ENCODE data around the gene CSMD2. TPM values are rescaled to one million over a fixed set of nuclear protein-coding genes. Genes with fewer than 3 reads are reported as not detected.

The CSMD2 gene
- polyA plus RNA-seq, 1 donor = 0.36 TPM

DNA sequence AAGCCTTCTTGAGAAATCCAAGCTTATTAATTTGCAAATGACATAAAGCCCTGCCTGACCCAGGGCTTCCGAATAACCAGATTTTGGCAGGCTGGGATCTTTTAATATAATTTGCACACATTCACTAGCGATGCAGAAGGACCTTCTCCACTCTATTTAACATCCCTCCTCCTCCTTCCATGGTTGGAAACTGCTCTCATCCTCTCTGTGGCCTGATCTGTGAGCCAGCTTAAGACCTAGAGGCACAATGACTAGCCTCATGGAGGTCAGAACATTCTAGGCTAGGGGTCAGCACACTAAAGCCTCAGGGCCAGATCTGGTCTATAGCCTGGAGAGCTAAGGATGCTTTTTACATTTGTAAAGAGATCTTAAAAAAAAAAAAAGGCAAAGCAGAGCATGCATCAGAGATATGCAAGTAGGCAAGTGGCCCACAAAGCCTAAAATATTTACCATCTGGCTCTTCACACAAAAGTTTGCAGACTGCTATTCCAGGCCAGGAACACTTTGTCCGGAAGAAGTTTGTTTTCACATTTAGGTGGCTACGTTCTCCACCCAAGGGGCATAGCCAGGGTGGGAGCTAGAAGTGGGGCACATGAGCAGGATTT is 439.4 kb downstream of the CSMD2 start:
- no CpG with 5 or more reads among the region's 4 CpGs for WGBS (ENCODE audit: insufficient coverage, low lambda C conversion rate)
- H3K27ac ChIP-seq (ENCODE audit: low read length) = no peak overlapping the region
- DNase-seq = no peak
- no peaks in the 10 kb centered on the region for H3K27me3 ChIP-seq (ENCODE audit: control insufficient read depth, insufficient read depth, low read length)
- H3K4me3 ChIP-seq (ENCODE audit: low read length) = no peak overlapping the region
- no peaks in the 10 kb centered on the region for H3K4me1 ChIP-seq (ENCODE audit: control insufficient read depth, insufficient read depth, low read length)
- H3K9me3 ChIP-seq (ENCODE audit: control insufficient read depth, low read depth, low read length) = no peaks in the 10 kb centered on the region
- no peaks in the 10 kb centered on the region for H3K36me3 ChIP-seq (ENCODE audit: control insufficient read depth, insufficient read depth, low read length)

DNA sequence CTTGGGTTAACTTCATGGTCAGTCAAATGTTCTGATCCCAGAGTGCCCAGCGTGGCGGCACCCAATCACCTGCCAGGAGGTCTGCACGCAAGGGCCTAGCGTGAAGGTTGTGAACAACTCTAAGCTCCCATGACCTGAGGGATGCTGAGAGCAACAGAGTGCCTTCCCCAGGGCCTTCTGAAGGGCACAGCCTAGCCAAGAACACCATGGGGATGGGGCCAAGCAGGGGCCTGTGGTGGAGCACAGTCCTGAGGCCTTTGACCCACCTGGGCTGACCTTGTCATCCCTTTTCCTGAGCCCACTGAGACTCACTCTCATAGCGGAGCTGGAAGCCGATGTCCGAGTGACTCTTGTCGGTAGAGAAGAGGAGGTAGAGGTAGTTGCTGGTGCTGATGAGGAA is 440.0 kb downstream of the CSMD2 start:
- no peaks in the 10 kb centered on the region for H3K36me3 ChIP-seq (ENCODE audit: control insufficient read depth, insufficient read depth, low read length)
- no peak overlapping the region for H3K4me3 ChIP-seq (ENCODE audit: low read length)

DNA sequence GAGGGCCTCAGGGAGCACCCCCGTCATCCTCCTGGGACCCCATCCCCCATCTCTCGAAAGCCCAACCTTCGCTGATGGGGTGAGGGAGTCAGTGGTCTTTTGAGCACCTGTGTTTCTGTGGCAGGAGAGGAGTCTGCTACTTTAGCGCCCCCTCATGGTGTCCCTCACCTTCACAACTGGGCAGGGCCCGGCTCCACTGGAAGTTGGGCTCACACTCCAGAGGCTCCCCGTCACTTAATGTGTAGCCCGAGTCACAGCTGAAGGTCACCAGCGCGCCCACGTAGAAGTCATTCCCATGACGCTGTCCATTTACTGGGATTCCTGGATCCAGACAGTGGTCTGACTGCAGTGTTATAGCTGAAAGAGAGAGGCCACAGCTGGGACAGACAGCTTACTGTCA is 440.7 kb downstream of the CSMD2 start:
- H3K9me3 ChIP-seq (ENCODE audit: control insufficient read depth, low read depth, low read length) = no peaks in the 10 kb centered on the region
- WGBS (ENCODE audit: insufficient coverage, low lambda C conversion rate) = no CpG with 5 or more reads among the region's 11 CpGs
- H3K4me1 ChIP-seq (ENCODE audit: control insufficient read depth, insufficient read depth, low read length) = no peaks in the 10 kb centered on the region
- H3K36me3 ChIP-seq (ENCODE audit: control insufficient read depth, insufficient read depth, low read length) = no peaks in the 10 kb centered on the region
- H3K27me3 ChIP-seq (ENCODE audit: control insufficient read depth, insufficient read depth, low read length) = no peaks in the 10 kb centered on the region
- DNase-seq = no peak
- no peak overlapping the region for H3K4me3 ChIP-seq (ENCODE audit: low read length)
- no peak overlapping the region for H3K27ac ChIP-seq (ENCODE audit: low read length)

More for the DNA sequence above, 440.0 kb downstream of the CSMD2 start:
- DNase-seq = no peak
- Histone ChIP-seq H3K27me3 (ENCODE audit: control insufficient read depth, insufficient read depth, low read length) (no peaks in the 10 kb centered on the region), H3K27ac (ENCODE audit: low read length) (no peak overlapping the region), H3K9me3 (ENCODE audit: control insufficient read depth, low read depth, low read length) (no peaks in the 10 kb centered on the region), H3K4me1 (ENCODE audit: control insufficient read depth, insufficient read depth, low read length) (no peaks in the 10 kb centered on the region)
- no CpG with 5 or more reads among the region's 8 CpGs for WGBS (ENCODE audit: insufficient coverage, low lambda C conversion rate)

DNA sequence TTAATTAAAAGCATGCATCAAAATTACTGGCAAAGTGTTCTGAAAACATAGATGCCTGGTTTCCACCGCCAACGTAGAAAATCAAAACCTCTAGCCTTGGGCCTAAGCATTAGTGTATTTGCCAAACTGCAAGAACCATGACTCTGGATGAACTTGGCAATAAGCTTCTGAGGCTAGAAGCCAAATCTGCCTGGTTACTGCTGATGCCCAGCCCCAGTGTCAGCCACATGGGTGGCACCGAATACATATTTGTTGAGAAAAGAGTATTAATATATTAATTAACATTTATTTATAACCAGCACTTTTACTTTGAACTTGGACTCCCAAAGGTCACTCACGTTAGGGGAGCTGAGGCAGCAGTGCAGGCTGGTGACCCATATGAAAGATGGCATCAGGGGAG is 441.8 kb downstream of the CSMD2 start:
- H3K27ac ChIP-seq (ENCODE audit: low read length) = no peak overlapping the region
- no peaks in the 10 kb centered on the region for H3K36me3 ChIP-seq (ENCODE audit: control insufficient read depth, insufficient read depth, low read length)
- H3K4me1 ChIP-seq (ENCODE audit: control insufficient read depth, insufficient read depth, low read length) = no peaks in the 10 kb centered on the region
- WGBS (ENCODE audit: insufficient coverage, low lambda C conversion rate) = 100% methylated on average over 2 of the region's 4 CpGs
- no peaks in the 10 kb centered on the region for H3K27me3 ChIP-seq (ENCODE audit: control insufficient read depth, insufficient read depth, low read length)
- no peak for DNase-seq
- no peaks in the 10 kb centered on the region for H3K9me3 ChIP-seq (ENCODE audit: control insufficient read depth, low read depth, low read length)
- no peak overlapping the region for H3K4me3 ChIP-seq (ENCODE audit: low read length)

GRCh38 chr1:33721301-33721815 is 443.7 kb downstream of the CSMD2 start:
- Histone ChIP-seq H3K36me3 (ENCODE audit: control insufficient read depth, insufficient read depth, low read length) (no peaks in the 10 kb centered on the region), H3K27ac (ENCODE audit: low read length) (no peak overlapping the region), H3K9me3 (ENCODE audit: control insufficient read depth, low read depth, low read length) (no peaks in the 10 kb centered on the region), H3K4me3 (ENCODE audit: low read length) (no peak overlapping the region), H3K4me1 (ENCODE audit: control insufficient read depth, insufficient read depth, low read length) (no peaks in the 10 kb centered on the region), H3K27me3 (ENCODE audit: control insufficient read depth, insufficient read depth, low read length) (no peaks in the 10 kb centered on the region)
- no peak for DNase-seq
- no CpG with 5 or more reads among the region's 2 CpGs for WGBS (ENCODE audit: insufficient coverage, low lambda C conversion rate)

- DNase-seq = no peak
- Histone ChIP-seq H3K9me3 (ENCODE audit: control insufficient read depth, low read depth, low read length) (no peaks in the 10 kb centered on the region), H3K4me3 (ENCODE audit: low read length) (no peak overlapping the region), H3K27ac (ENCODE audit: low read length) (no peak overlapping the region), H3K27me3 (ENCODE audit: control insufficient read depth, insufficient read depth, low read length) (no peaks in the 10 kb centered on the region), H3K4me1 (ENCODE audit: control insufficient read depth, insufficient read depth, low read length) (no peaks in the 10 kb centered on the region), H3K36me3 (ENCODE audit: control insufficient read depth, insufficient read depth, low read length) (no peaks in the 10 kb centered on the region)
- WGBS (ENCODE audit: insufficient coverage, low lambda C conversion rate) = no CpG with 5 or more reads among the region's 8 CpGs
Measured at GRCh38 chr1:33719771-33720670, 445.0 kb downstream of the CSMD2 start.

DNA sequence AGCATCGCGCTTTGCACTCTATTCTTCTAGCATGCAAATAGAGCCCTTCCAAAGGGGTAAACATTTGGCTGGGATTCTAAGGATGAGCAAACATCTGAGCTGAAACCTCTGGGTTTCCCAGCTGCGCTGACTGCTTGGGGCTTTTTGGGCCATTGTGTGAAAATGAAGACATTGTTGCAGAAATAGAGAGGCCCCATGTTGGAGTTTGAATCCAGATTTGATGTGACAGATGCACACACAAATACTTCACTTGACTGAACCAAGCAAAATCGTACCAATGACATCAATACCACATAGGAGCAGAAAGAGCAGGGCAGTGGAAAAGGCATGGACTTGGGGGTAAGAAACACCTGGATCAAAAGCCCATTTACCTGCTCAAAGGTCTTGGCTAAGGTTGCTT is 445.7 kb downstream of the CSMD2 start:
- H3K4me3 ChIP-seq (ENCODE audit: low read length) = no peak overlapping the region
- H3K27ac ChIP-seq (ENCODE audit: low read length) = no peak overlapping the region
- 20% methylated on average over 1 of the region's 4 CpGs for WGBS (ENCODE audit: insufficient coverage, low lambda C conversion rate)
- no peak for DNase-seq
- H3K36me3 ChIP-seq (ENCODE audit: control insufficient read depth, insufficient read depth, low read length) = no peaks in the 10 kb centered on the region
- no peaks in the 10 kb centered on the region for H3K4me1 ChIP-seq (ENCODE audit: control insufficient read depth, insufficient read depth, low read length)
- H3K9me3 ChIP-seq (ENCODE audit: control insufficient read depth, low read depth, low read length) = no peaks in the 10 kb centered on the region
- no peaks in the 10 kb centered on the region for H3K27me3 ChIP-seq (ENCODE audit: control insufficient read depth, insufficient read depth, low read length)

GRCh38 chr1:33718186-33718585 is 446.8 kb downstream of the CSMD2 start:
- Histone ChIP-seq H3K27me3 (ENCODE audit: control insufficient read depth, insufficient read depth, low read length) (no peaks in the 10 kb centered on the region), H3K4me3 (ENCODE audit: low read length) (no peak overlapping the region), H3K27ac (ENCODE audit: low read length) (no peak overlapping the region), H3K4me1 (ENCODE audit: control insufficient read depth, insufficient read depth, low read length) (no peaks in the 10 kb centered on the region), H3K9me3 (ENCODE audit: control insufficient read depth, low read depth, low read length) (no peaks in the 10 kb centered on the region), H3K36me3 (ENCODE audit: control insufficient read depth, insufficient read depth, low read length) (no peaks in the 10 kb centered on the region)
- DNase-seq = no peak
- no CpG with 5 or more reads among the region's 3 CpGs for WGBS (ENCODE audit: insufficient coverage, low lambda C conversion rate)

DNA sequence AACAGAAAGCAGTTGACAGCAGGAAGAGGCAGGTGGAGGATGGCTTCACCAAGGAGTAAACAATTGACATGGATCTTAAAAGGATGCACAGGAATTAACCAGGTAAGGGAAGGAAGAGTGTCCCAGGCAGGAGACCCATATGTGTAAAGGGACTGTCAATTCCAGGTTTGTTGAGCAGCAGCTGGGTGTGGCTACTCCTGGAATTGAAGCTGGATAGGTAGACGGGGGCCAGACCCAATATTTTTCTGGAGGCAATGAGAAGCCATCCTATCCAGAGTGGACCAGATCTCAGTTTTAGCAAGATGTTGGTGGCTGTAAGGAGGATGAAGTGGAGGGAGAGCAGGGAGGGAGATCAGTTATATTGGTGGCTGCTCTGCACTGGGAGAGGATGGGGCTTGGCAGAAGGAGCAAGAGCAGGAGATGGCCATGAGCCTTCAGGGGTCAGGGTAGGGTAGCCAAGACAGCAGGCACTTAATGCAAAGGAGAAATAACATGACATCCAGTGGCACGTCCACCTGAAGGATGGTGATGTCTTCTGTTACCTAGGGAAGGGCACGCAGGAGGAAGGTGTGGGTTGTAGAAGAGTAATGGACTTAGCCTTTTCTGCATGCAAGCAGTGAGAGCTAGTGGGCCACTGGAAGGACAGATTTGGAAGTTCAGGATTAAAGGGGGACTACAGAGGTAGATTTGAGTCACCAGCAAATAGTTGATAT is 447.9 kb downstream of the CSMD2 start:
- no peak for DNase-seq
- WGBS (ENCODE audit: insufficient coverage, low lambda C conversion rate) = no CpG with 5 or more reads among the region's 3 CpGs

DNA sequence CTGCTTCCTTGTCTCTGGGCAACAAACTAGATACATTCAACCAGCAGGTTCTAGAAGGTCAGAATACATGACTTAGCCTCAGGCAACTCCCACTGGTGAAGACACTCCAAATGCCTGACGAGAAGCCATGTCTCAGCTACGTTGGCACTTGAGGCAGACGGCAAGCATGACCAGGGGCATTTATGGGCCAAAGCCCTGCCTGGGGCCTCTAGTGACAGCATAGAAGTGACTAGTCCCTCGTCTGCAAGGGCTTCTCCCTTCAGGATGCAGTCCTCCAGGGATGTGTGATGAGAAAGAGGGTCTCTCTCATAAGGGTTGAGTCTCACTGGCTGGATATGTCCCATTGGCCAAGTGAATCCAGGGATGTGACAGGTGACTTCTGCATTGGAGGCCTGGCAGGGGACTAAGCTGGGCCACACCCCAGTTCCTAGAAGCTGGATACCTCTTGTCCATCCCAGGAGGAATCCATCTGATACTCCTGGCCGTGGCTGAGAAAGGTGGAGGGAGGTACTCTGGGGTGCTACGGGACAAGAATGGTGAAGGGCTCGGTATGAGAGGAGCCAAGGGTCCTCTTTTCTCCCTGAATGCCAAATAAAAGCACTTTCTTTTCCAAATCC is 449.7 kb downstream of the CSMD2 start:
- WGBS (ENCODE audit: insufficient coverage, low lambda C conversion rate) = no CpG with 5 or more reads among the region's 7 CpGs
- Histone ChIP-seq H3K27me3 (ENCODE audit: control insufficient read depth, insufficient read depth, low read length) (no peaks in the 10 kb centered on the region), H3K27ac (ENCODE audit: low read length) (no peak overlapping the region), H3K36me3 (ENCODE audit: control insufficient read depth, insufficient read depth, low read length) (no peaks in the 10 kb centered on the region), H3K9me3 (ENCODE audit: control insufficient read depth, low read depth, low read length) (no peaks in the 10 kb centered on the region), H3K4me1 (ENCODE audit: control insufficient read depth, insufficient read depth, low read length) (no peaks in the 10 kb centered on the region), H3K4me3 (ENCODE audit: low read length) (no peak overlapping the region)
- DNase-seq = no peak

More for the DNA sequence above, 447.9 kb downstream of the CSMD2 start:
- Histone ChIP-seq H3K9me3 (ENCODE audit: control insufficient read depth, low read depth, low read length) (no peaks in the 10 kb centered on the region), H3K4me1 (ENCODE audit: control insufficient read depth, insufficient read depth, low read length) (no peaks in the 10 kb centered on the region), H3K4me3 (ENCODE audit: low read length) (no peak overlapping the region), H3K27me3 (ENCODE audit: control insufficient read depth, insufficient read depth, low read length) (no peaks in the 10 kb centered on the region), H3K27ac (ENCODE audit: low read length) (no peak overlapping the region), H3K36me3 (ENCODE audit: control insufficient read depth, insufficient read depth, low read length) (no peaks in the 10 kb centered on the region)
